HG03571 (cell line): ENCODE results near the gene WDPCP.
"Not testable (repeated sequence)": the region's sequence is repeated elsewhere in the genome, so short reads cannot be mapped to it uniquely, and the experiment has no call there.

Experiments used
- ATAC-seq: cut with Tn5 transposase; IDR thresholded peaks from one replicate; pipeline ENCODE4 v1.9.1; 2021; ENCODE audit not compliant: unreplicated experiment

Gene WDPCP

DNA sequence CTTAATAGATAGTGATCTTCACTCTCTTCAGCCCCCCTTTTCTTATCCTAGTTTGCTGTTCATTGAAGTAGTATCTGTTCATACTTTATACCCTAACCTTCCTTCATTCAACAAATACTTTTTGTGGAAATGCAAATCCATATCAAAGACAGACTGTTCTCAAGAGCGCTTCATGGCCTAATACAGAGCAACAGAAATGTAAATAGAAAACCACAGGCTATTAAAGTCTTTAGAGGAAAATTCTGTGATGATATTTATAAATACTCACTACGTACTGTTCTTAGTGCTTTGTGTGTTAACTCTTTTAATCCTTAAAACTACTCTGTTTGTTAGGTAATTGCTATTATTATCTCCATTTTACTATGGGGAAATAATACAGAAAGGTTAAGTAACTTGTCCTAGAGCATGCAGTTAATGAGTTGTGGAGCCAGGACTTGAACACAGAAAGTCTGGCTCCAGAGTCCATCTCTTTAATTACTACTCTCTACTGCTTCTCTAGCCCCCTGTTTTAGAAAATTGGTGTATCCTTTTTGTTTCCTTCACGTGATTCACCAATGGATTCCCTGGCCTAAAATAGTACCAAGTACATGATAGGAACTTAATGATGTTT, 3.4 kb upstream of the WDPCP start:
- no peak for ATAC-seq

DNA sequence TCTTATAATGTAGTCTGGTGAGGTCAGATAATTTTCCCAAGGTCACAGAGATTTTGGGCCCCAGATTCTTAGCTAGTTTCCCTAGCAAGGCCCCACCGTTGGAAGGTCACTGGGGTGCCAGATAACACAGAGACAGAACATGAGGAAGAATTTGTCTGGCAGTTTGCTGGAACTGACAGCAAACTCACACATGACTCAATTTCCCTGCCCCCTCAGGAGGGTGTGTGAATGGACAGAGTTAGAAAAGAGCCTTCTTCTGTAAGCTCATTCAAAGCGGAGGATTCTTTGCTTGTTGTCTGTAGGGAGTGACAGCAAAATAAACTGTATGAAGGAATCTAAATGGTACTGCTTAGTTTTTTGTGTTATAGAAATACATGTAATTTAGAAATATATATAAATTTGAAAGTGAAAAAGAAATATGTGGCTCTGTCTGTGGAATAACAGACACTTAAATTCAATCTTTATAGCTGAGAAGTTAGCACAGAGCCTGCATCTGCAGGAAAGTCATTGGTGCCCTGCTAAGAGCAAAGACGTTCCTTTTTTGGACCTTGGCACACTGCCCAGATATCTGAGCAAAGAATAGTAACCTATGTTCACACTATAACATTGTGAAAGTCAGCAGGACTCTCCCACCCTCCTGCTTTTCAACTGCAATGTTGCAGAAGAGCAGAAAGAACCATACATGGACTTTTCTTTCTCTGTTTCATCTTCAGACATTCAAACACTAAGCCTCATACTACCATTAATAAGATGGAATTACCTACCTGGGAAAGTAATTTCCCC, 2.5 kb upstream of the WDPCP start:
- no peak for ATAC-seq

DNA sequence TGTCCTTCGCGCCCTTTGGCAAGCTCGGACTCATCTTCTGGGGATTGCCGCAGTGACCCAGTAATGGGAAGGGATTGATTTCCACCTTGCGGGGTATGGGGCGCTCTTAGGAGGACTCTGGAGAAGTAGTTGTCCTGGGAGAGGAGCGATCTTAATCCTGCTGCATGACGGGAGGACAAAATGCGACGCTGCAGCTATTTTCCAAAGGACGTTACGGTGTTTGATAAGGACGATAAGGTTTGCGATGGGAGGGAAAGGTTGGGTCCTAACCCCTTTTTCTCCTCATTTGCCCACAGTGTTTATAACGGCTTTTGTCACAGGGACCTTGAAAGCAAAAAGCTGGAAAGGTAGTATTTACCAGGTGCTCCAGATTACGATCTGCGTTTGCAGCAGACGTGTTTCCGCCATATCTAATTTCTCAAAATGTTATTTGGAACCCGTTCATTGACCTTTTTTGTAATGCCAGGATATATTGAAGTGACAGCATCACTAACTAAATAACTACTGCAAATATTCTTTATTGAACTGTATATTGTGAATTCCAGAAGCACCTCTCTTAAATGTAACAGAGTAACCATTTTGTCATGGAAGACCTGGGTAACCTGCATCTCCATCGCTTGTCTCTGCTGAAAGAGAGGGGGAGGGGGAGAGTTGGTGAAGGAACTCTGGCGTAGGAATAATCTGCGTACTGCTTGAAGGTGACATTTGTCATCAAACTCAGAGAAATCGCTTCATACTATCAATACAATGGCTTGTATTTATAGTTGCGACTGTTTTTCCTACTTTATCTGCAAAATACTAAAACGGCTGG, 1.1 kb upstream of the WDPCP start:
- peak; percentile 8 for ATAC-seq

DNA sequence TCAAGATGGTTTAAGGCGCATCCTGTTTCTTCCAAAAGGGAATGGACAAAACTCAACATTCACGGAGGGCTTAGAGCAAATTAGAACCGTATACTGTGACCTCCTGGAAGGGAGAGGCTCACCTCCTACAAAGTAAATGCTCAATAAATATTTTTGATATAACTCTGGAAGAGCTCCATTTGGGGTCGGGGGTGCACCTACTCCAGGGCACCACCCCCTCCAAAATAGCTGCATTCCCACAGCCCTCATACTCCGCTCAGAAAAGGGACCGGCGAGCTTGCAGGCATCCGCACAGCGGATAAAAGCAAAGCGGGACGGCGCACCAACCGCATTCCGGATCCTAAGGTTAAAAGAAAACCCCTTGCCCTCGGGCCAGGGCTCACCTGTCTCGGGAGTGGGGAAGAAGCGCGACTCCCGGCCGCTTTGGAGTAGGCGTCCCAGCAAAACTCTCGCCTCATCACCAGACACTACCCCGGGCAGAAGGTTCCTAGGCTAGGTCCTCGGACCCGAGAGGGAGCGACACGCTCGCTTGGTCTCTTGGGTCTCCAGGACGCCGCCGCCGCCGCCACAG, 378 bp downstream of the WDPCP start:
- peak; percentile 0 for ATAC-seq

DNA sequence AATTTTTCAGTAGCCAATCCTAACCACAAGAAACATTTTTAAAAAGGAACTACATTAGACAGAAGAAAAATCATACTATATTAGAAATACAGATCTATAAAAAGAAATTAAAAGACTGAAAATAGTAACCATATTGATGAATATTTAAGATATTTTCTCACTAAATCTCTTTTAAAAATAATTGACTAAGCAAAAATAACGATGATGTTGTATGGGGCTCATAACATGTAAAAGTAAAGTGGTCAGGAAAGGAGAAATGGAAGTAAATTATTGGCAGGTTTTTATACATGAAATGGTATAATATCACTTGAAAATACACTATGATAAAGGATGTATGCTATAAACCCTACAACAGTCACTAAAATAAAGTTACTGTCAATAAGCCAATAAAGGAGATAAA, 5.4 kb downstream of the WDPCP start:
- ATAC-seq = no peak

DNA sequence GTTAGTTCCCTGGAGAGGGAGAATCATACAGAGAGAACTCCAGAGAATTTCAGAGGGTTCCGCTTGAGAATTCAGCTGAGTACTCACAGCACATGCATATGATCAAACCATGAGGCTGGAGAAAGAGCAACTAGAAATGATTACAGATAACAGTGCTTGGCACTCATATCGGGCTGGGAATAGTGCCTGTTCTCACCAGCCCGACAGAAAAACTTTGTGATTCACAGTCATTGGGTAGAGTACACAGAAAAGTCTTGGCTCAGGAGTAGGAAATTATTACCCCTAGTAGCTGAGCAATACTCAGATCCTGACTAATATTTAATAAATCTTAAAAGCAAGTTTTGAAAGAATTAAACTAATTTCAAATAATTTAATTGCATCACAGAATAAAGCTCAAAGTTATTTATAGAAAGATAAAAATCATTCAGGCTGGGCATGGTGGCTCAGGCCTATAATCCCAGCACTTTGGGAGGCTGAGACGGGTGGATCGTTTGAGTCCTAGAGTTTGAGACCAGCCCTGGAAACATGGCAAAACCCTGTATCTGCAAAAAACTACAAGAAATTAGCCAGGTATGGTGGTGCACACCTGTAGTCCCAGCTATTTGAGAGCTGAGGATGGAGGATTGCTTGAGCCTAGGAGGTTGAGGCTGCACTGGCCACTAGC, 6.8 kb downstream of the WDPCP start:
- no peak for ATAC-seq

DNA sequence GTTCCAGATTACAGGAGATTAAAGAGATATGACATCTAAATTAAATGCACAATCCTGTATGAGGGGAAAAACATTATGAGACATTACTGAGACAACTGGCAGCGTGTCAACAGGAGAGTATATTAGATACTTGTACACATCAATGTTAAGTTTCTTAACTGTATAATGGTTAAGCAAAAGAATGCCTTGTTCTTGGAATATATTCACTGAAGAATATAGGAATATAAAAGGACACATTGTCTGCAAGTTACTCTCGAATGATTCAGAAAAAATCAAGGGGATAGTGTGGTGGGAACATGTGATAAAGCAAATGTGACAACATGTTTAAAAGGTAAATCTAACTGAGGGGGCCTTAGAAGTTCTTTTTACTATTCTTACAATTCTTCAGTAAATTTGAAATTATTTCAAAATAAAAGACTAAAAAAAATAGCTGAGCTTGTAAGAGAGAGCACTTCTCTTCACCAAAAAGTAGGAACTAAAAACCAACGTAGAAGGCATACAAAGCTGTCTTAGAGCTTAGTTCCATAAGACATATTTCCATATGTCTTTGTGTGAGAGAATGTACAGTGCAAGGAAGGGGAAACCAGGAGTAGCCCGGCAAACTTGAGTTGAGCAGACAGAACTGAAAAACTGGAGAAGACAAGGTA, 7.5 kb downstream of the WDPCP start:
- no peak for ATAC-seq

DNA sequence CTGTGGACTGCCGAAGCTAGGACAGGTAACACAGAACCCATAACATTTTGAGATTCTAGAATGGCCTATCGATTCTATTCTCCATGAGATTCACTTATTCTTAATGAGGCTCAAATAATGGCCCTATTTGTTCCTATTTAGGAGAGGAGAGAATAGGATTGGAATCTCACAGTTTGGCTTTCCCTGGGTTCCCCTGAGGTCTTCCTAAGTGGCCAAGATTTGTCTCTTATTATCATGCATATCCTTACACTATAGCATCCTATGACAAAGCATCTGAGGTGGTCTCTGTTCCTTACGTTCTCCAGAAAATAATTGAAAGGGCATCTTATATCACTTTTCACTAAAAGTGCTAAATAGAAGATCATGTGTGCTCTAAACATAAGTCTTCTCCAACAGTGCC, 9.5 kb downstream of the WDPCP start:
- ATAC-seq = no peak

DNA sequence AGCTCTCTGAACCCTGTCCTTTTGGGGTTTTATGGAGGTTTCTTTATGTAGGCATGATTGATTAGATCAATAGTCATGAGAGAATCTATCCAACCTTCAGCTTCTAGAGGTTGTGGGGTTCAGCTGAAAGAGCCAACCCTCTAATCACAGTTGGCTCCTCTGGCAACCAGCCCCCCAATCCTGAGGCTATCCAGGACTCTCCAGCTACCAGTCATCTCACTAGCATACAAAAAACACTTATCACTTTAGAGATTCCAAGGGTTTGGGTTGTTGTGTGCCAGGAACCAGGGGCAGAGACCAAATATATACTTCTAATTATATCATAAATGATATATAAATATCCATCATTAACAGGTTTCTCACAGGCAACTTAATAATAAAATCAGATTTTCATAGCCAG, 11.7 kb downstream of the WDPCP start:
- no peak for ATAC-seq

DNA sequence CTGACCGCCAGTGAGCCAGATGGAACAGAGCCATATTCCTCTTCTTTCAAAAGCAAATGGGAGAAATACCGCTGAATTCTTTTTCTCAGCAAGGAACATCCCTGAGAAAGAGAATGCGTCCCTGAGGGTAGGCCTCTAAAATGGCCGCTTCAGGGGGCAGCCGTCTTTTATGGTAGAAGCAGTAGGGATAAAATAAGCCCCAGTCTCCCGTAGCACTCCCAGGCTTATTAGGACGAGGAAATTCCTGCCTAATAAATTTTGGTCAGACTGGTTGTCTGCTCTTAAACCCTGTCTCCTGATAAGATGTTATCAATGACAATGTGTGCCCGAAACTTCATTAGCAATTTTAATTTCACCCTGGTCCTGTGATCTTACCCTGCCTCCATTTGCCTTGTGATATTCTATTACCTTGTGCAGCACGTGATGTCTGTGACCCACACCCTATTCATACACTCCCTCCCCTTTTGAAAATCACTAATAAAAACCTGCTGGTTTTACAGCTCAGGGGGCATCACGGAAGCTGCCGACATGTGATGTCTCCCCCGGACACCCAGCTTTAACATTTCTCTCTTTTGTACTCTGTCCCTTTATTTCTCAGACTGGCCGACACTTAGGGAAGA, 14.4 kb downstream of the WDPCP start:
- not testable (repeated sequence) for ATAC-seq

DNA sequence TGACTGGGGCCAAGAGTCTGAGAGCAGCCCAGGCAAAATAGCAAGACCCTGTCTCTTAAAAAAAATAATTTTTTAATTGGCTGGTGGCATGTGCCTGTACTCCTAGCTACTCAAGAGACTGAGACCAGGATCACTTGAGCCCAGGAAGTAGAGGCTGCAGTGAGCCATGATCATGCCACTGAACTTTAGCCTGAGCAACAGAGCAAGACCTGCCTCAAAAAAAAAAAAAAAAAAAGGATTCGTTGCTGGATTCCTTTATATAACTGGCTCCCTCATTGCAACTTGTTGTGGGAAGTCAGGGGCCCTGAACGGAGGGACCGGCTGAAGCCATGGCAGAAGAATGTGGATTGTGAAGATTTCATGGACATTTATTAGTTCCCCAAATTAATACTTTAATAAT, 15.3 kb downstream of the WDPCP start:
- ATAC-seq = not testable (repeated sequence)

DNA sequence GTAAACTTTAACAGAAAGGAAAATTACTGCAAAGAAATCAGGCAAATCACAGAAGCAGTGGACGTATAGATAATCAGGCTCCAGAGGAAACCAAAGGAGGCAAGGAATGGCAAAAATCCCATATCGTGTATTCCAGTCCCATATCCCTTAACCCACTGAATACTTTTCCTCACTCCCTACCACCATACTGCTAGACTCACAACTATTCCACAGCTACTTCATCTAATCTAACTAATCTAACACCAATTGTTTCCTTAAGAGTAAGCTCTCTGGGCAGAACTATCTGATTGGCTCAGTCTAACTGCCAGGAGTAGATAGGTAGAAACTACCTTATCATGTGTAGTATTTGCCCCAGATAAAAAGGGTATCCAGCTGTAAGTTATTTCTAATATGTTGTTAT, 16.3 kb downstream of the WDPCP start:
- no peak for ATAC-seq

DNA sequence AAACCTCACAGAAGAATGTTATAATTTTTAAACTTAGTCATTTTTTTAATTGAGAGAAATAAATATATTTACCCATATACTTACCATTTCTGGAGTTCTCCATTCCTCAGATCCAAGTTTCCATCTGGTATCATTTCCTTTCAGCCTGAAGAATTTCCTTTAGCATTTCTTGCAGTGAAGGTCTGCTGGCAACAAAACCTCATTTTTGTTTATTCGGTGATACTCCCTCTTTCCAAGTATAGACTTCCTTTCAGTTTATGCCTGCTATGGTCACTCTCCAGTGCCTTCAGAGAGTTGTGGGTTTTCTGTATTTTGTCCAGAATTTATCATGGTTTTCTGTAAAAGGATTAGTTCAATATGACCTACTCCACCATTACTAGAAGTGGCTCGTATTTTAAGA, 17.0 kb downstream of the WDPCP start:
- ATAC-seq = no peak

DNA sequence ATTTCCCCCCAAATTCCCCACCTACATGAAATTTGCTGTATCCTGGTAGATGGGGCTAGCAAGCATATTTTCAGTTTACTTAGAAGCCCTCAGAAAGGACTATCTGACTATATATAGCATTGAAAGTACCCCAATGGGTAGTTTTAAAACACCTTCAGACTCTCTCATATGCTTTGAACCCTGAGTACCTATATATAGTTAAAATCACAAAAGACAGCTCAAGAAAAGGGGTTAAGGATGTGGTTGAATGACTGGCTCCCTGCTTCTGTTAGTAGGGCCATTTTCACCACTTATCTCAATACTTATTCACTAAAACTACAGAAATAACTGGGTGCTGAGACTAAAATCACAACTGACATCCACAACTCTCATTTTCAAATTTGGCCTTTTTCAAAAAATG, 18.5 kb downstream of the WDPCP start:
- no peak for ATAC-seq

DNA sequence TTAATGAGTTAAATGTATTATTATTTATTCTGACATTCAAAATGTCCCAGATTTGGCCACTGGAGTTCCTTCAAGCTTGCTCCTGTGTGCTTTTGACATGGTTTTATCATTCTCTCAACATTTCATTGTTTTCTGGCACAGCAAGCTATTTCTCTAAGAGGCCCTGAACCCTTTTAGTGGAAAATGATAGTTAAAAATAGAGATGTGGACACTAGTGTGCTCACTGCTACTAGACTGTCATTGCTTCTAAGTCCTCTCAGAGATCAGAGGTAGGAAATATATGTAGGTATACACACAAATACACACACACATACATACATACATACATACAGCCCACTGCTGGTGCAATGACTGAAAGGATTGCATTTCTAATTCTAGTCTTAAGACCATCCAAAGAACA, 25.5 kb downstream of the WDPCP start:
- no peak for ATAC-seq

DNA sequence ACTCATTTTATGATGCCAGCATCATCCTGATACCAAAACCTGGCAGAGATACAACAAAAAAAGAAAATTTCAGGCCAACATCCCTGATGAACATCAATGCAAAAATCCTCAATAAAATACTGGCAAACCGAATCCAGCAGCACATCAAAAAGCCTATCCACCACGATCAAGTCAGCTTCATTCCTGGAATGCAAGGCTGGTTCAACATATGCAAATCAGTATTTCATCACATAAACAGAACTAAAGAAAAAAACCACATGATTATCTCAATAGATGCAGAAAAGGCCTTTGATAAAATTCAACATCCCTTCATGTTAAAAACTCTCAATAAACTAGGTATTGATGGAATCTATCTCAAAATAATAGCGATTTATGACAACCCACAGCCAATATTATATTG, 29.4 kb downstream of the WDPCP start:
- not testable (repeated sequence) for ATAC-seq

DNA sequence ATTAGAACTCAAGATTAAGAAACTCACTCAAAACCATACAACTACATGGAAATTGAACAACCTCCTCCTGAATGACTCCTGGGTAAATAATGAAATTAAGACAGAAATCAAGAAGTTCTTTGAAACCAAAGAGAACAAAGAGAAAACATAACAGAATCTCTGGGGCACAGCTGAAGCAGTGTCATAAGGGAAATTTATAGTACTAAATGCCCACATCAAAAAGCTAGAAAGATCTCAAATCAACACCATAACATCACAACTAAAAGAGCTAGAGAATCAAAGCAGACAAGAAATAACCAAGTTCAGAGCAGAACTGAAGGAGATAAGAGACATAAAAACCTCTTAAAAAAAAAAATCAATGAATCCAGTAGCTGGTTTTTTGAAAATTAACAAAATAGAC, 30.5 kb downstream of the WDPCP start:
- ATAC-seq = not testable (repeated sequence)

DNA sequence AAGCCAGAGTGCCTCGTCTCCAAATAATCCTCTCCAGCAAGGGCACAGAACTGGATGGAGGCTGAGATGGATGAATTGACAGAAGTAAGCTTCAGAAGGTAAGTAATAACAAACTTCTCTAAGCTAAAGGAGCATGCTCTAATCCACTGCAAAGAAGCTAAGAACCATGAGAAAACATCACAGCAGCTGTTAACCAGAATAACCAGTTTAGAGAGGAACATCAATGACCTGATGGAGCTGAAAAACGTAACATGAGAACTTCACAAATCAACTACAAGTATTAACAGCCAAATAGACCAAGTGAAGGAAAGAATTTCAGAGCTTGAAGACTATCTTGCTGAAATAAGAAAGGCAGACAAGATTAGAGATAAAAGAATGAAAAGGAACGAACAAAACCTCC, 32.3 kb downstream of the WDPCP start:
- ATAC-seq = no peak

DNA sequence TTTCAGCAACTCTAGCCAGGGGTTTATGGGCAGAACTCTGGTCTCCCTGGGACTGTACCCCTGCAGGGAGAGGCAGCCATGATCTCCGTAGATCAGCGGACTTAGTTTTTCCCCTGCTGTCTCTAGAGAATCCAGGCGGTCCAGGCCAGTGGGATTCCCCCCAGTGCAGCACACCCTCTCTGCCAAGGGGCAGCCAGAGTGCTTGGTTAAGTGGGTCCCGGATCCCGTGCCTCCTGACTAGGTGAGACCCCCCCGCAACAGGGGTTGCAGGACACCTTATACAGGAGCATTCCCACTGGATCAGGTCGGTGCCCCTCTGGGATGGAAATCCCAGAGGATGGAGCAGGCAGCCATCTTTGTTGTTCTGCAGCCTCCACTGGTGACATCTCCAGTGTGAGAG, 33.0 kb downstream of the WDPCP start:
- ATAC-seq = no peak

DNA sequence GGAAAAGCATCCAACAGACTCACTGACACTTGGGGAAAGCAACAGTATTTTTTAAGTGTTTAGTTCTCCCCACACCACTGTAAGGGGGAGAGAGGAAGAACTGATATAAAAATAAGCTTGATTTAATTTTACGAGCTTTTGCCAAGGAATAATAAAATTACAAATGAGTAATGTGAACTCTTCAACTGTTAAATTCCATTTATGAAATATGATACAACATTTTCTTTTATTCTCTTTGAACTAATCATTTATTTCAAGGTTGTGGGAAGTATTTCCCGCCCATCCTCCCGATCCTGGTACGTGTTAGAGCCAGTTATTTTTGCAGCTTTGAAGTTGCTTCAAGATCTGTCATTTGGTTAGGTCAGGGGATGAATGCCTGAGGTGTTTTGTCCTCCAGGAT, 35.2 kb downstream of the WDPCP start:
- no peak for ATAC-seq
